Endothelial cell of umbilical vein (primary cell): Measurements from ENCODE around the gene ZNF503.

Experiments used
- CTCF ChIP-seq, 2 donors: IDR thresholded peaks; 1 replicate in 1 of 2; 2 replicates in 1 of 2; pipeline ENCODE4 v1.5.1; 2011; ENCODE audit warnings: low read length in 2 of 2, mild to moderate bottlenecking in 2 of 2, moderate library complexity in 2 of 2, control low read depth in 1 of 2, inconsistent platforms in 1 of 2, low read depth in 1 of 2; ENCODE audit not compliant: insufficient read depth in 1 of 2; ENCODE audit errors: extremely low read depth in 1 of 2
- EZH2 ChIP-seq: IDR thresholded peaks from 2 replicates; pipeline ENCODE4 v1.6.1; 2012; ENCODE audit warnings: borderline replicate concordance, low read depth, mild to moderate bottlenecking, moderate library complexity, low read length, inconsistent platforms; ENCODE audit not compliant: severe bottlenecking
- FOS ChIP-seq: IDR thresholded peaks from 2 replicates; pipeline ENCODE4 v1.6.1; 2011; ENCODE audit warnings: mild to moderate bottlenecking, low read length, moderate library complexity, borderline replicate concordance; ENCODE audit not compliant: insufficient read depth
- MAX ChIP-seq: IDR thresholded peaks from 2 replicates; pipeline ENCODE4 v1.6.1; 2011; ENCODE audit not compliant: insufficient read depth, insufficient read length
- MYC ChIP-seq: IDR thresholded peaks from one replicate; pipeline ENCODE4 v1.6.1; 2011; ENCODE audit warnings: mild to moderate bottlenecking, low read depth, low read length
- POLR2A ChIP-seq: IDR thresholded peaks from 2 replicates; pipeline ENCODE4 v1.6.1; 2012; ENCODE audit warnings: low read depth, mild to moderate bottlenecking, control low read depth, low read length
- POLR2AphosphoS5 ChIP-seq: IDR thresholded peaks from 2 replicates; pipeline ENCODE4 v1.6.1; 2012; ENCODE audit warnings: low read depth, mild to moderate bottlenecking, control low read depth, low read length, moderate library complexity; ENCODE audit not compliant: insufficient read depth

- TF ChIP-seq POLR2A, result no peak
- no peak for TF ChIP-seq FOS
- no peak for TF ChIP-seq CTCF (IDR thresholded peaks at IDR 0.05; ENCODE audit: extremely low read depth in 1 of 2, insufficient read depth in 1 of 2, low read depth in 1 of 2, low read length in 2 of 2)
- TF ChIP-seq MYC, result no peak
- no peak for TF ChIP-seq POLR2AphosphoS5
- no peak for TF ChIP-seq EZH2
- TF ChIP-seq MAX, result no peak
These were observed 45.1 kb downstream of the ZNF503 start for GRCh38 chr10:75356484-75356883.
